A549 (cell line): ENCODE results near the gene ST6GALNAC4. TPM values are rescaled to one million over a fixed set of nuclear protein-coding genes. Genes with fewer than 3 reads are reported as not detected.

ENCODE experiments used
- ATAC-seq, 2 experiments: fragments of 200-7000 bp in 1 of 2; fragments of >200 bp in 1 of 2; cut with Nextera tagmentation in 1 of 2; cut with Tn5 transposase in 1 of 2; 3 replicates each; pipeline versions ENCODE4 v1.8.0 to v1.9.1; 2018 to 2020; ENCODE audit warnings: mild to moderate bottlenecking in 1 of 2, moderate library complexity in 1 of 2
- CTCF ChIA-PET: fragments of 300-600 bp; sonication (Branson Sonifier 250); formaldehyde crosslinking; extraction: SDS; loops from one replicate; lab custom pipeline; 2021; ENCODE audit warnings: antibody characterized with exemption, inconsistent platforms; lab: Yijun Ruan, JAX
- POLR2A ChIA-PET: fragments of 350-600 bp; formaldehyde crosslinking; extraction: SDS; loops from one replicate; lab custom pipeline; 2021; ENCODE audit warnings: antibody characterized with exemption, inconsistent platforms; lab: Yijun Ruan, JAX
- DNase-seq, 2 experiments: peaks; one replicate each; pipeline versions ENCODE4 v3.0.0 to v3.0.0-alpha.2; 2011 to 2016; ENCODE audit warnings: low read depth in 1 of 2, low spot score in 1 of 2
- FAIRE-seq: peaks from 2 replicates; lab custom pipeline; 2011; peaks lifted over from hg19 to GRCh38; lab: Jason Lieb, UNC
- H3K27ac ChIP-seq, 2 experiments: fragments of >200 bp; sonication (Bioruptor Twin); formaldehyde crosslinking; 3 replicates each; pipeline ENCODE4 v1.5.1; 2016 to 2017
- H3K4me1 ChIP-seq: fragments of >200 bp; sonication (Bioruptor Twin); formaldehyde crosslinking; 3 replicates; pipeline ENCODE4 v1.6.1; 2016
- H3K4me2 ChIP-seq: fragments of >200 bp; sonication (Bioruptor Twin); formaldehyde crosslinking; 3 replicates; pipeline ENCODE4 v1.6.1; 2016
- H3K4me3 ChIP-seq: fragments of >200 bp; sonication (Bioruptor Twin); formaldehyde crosslinking; 3 replicates; pipeline ENCODE4 v1.5.1; 2016
- H3K9me3 ChIP-seq: fragments of >200 bp; sonication (Bioruptor Twin); formaldehyde crosslinking; 3 replicates; pipeline ENCODE4 v1.6.1; 2016
- FOSB ChIP-seq: fragments of 250-450 bp; sonication (Bioruptor Pico); IDR thresholded peaks from 2 replicates; pipeline ENCODE4 v1.5.0; 2020; ENCODE audit warnings: mild to moderate bottlenecking, moderate library complexity
- GATA3 ChIP-seq: IDR thresholded peaks from 2 replicates; pipeline ENCODE4 v1.6.1; 2012; ENCODE audit warnings: borderline replicate concordance
- HOXB13 ChIP-seq: fragments of 250-450 bp; sonication (Bioruptor Pico); IDR thresholded peaks from 2 replicates; pipeline ENCODE4 v1.5.0; 2020; ENCODE audit warnings: low read depth, mild to moderate bottlenecking, moderate library complexity
- KDM1A ChIP-seq: fragments of 200-600 bp; sonication (generic); IDR thresholded peaks from 2 replicates; pipeline ENCODE4 v1.6.1; 2016; ENCODE audit warnings: low read depth, mild to moderate bottlenecking
- KDM5A ChIP-seq: fragments of 200-600 bp; sonication (generic); IDR thresholded peaks from 2 replicates; pipeline ENCODE4 v1.6.1; 2016; ENCODE audit warnings: antibody characterized with exemption, mild to moderate bottlenecking
- MAX ChIP-seq: IDR thresholded peaks from 2 replicates; pipeline ENCODE4 v1.6.1; 2012
- MAZ ChIP-seq: fragments of 150-350 bp; IDR thresholded peaks from 2 replicates; pipeline ENCODE4 v1.6.1; 2014; ENCODE audit warnings: antibody characterized with exemption, low read depth, low read length, borderline replicate concordance
- MYC ChIP-seq: IDR thresholded peaks from 2 replicates; pipeline ENCODE4 v1.6.1; 2012; ENCODE audit warnings: mild to moderate bottlenecking, inconsistent platforms, low read length, improper control_type of control experiment, borderline replicate concordance
- NFE2L2 ChIP-seq: fragments of 150-350 bp; conservative IDR thresholded peaks from 2 replicates; pipeline ENCODE4 v1.6.1; 2014; ENCODE audit warnings: low read length
- NPAS2 ChIP-seq: fragments of 250-450 bp; sonication (Bioruptor Pico); IDR thresholded peaks from 2 replicates; pipeline ENCODE4 v1.8.0; 2022; ENCODE audit warnings: mild to moderate bottlenecking, moderate library complexity, borderline replicate concordance
- POLR2AphosphoS2 ChIP-seq: conservative IDR thresholded peaks from 2 replicates; pipeline ENCODE4 v1.6.1; 2012; ENCODE audit warnings: low read length, improper control_type of control experiment, inconsistent platforms
- RAD21 ChIP-seq, 2 experiments: fragments of >200 bp in 1 of 2; sonication (Bioruptor Twin) in 1 of 2; formaldehyde crosslinking in 1 of 2; IDR thresholded peaks in 1 of 2; conservative IDR thresholded peaks in 1 of 2; 2 replicates in 1 of 2; 3 replicates in 1 of 2; pipeline ENCODE4 v1.6.1; 2012 to 2018; ENCODE audit warnings: inconsistent platforms in 1 of 2
- RCOR1 ChIP-seq: fragments of 150-350 bp; IDR thresholded peaks from 2 replicates; pipeline ENCODE4 v1.6.1; 2014; ENCODE audit warnings: antibody characterized with exemption, low read length, low read depth
- REST ChIP-seq: fragments of 200-600 bp; sonication (generic); IDR thresholded peaks from 2 replicates; pipeline ENCODE4 v1.6.1; 2016; ENCODE audit warnings: antibody characterized with exemption, mild to moderate bottlenecking, moderate library complexity
- RFX5 ChIP-seq: fragments of 450-650 bp; IDR thresholded peaks from 2 replicates; pipeline ENCODE4 v1.7.1; 2014; ENCODE audit warnings: antibody characterized with exemption, mild to moderate bottlenecking, moderate library complexity
- USF2 ChIP-seq: fragments of 450-650 bp; IDR thresholded peaks from 2 replicates; pipeline ENCODE4 v1.6.1; 2014; ENCODE audit warnings: antibody characterized with exemption
- ZC3H11A ChIP-seq: fragments of 450-650 bp; IDR thresholded peaks from 2 replicates; pipeline ENCODE4 v1.6.1; 2014; ENCODE audit warnings: antibody characterized with exemption, mild to moderate bottlenecking
- ZNF302 ChIP-seq: fragments of 250-450 bp; sonication (Bioruptor Pico); IDR thresholded peaks from 2 replicates; pipeline ENCODE4 v1.9.0; 2021; ENCODE audit warnings: inconsistent platforms, mild to moderate bottlenecking, moderate library complexity
- WGBS: methylation state at CpG from one replicate; pipeline ENCODE4 v1.1.6; 2017; ENCODE audit errors: missing lambda C conversion rate; 5-methylcytosine and 5-hydroxymethylcytosine counted together
- polyA plus RNA-seq, 4 experiments: library from polyadenylated mRNA; depleted of rRNA in 3 of 4; stranded (reverse); fragments of >200 nt; fragmentation: RNase III in 1 of 4; extraction: RNeasy Plus Mini Kit Qiagen cat#74134 plus additional on column Dnase treatment in 1 of 4; gene quantifications; 2 replicates in 3 of 4; 3 replicates in 1 of 4; pipeline ENCODE4 v1.2.3, GENCODE V29; 2011 to 2017

The ST6GALNAC4 gene
- polyA plus RNA-seq, 2 of the 4 experiments (the other 2 are of a cell fraction) = 11.0 to 24.8 TPM

GRCh38 chr9:127918183-127919107, 1.6 kb upstream of the ST6GALNAC4 start:
- 76% methylated on average over 8 of the region's 8 CpGs for WGBS
- Histone ChIP-seq H3K9me3 (no peaks in the 10 kb centered on the region), H3K4me3 (no peak overlapping the region), H3K27ac (peak overlapping the region; percentile 82 to 90), H3K4me2 (peak overlapping the region; percentile 68), H3K4me1 (peaks cover 70% of the 10 kb centered on the region)
- FAIRE-seq (no peak), DNase-seq (peak in 1 of 2 experiments; percentile 48), ATAC-seq (peak; percentile 4 to 19; a peak in 5 of 6 replicates)
- CTCF ChIA-PET = interaction anchor here (0.8 to 7.0 kb wide), 11 partner anchors 9 to 415 kb away, joined by 3 to 83 read pairs (median 21); partner anchors contain the start of genes CDK9, PIP5KL1 and TOR2A
- TF ChIP-seq GATA3 (0 out of 2 replicates have a peak, but pooled peaks have one; percentile 25), USF2 (no peak), MAZ (no peak), HOXB13 (peak; percentile 13; the same call in 1 of the 2 replicates), POLR2AphosphoS2 (no peak), MAX (0 out of 2 replicates have a peak, but pooled peaks have one; percentile 23)
- POLR2A ChIA-PET = interaction anchor here (1.3 kb wide), 1 partner anchor 36 kb away, joined by 6 read pairs; no protein-coding TSS in a partner anchor

- no peak for FAIRE-seq
- Histone ChIP-seq H3K9me3 (no peaks in the 10 kb centered on the region), H3K4me1 (peaks cover 74% of the 10 kb centered on the region), H3K4me2 (peak overlapping the region; percentile 68)
- WGBS = 52% methylated on average over 6 of the region's 6 CpGs
- ATAC-seq = no peak
- POLR2A ChIA-PET = interaction anchor here (1.3 kb wide), 1 partner anchor 35 kb away, joined by 6 read pairs; no protein-coding TSS in a partner anchor
- TF ChIP-seq ZNF302 = no peak
- TF ChIP-seq KDM5A = no peak
- TF ChIP-seq ZC3H11A = no peak
- no peak for TF ChIP-seq KDM1A
- no peak for TF ChIP-seq NFE2L2
- no peak for TF ChIP-seq MYC
- no peak for TF ChIP-seq REST
- TF ChIP-seq RAD21 (conservative IDR thresholded peaks at IDR 0.05 in 1 of 2, IDR thresholded peaks at IDR 0.05 in 1 of 2) = no peak
- TF ChIP-seq RCOR1 = no peak
- TF ChIP-seq NPAS2 (CRISPR knock-in tag) = no peak
- TF ChIP-seq FOSB = no peak
- no peak for TF ChIP-seq RFX5
- TF ChIP-seq, all 56 proteins: peak for 0
- H3K4me3 ChIP-seq = no peak overlapping the region; the same call in 2 of the 3 replicates
- H3K27ac ChIP-seq = peak overlapping the region; percentile 82 to 90
- DNase-seq = no peak
- CTCF ChIA-PET = interaction anchor here (0.9 to 2.9 kb wide), 7 partner anchors 19 to 414 kb away, joined by 3 to 16 read pairs (median 3); partner anchors contain the start of gene TOR2A
These were observed 762 bp upstream of the ST6GALNAC4 start for GRCh38 chr9:127917603-127918002.
